CD4-positive, alpha-beta T cell treated with Interleukin-10 for 1 hour (primary cell): Measurements from ENCODE around the gene NT5C2.
A peak's percentile ranks its signal among the peaks of the same experiment; 100 is the strongest.
"Not testable (repeated sequence)": the region's sequence is repeated elsewhere in the genome, so short reads cannot be mapped to it uniquely, and the experiment has no call there.

Experiments
- DNase-seq: peaks from one replicate; pipeline ENCODE4 v3.0.0-alpha.2; 2020

The NT5C2 gene

GRCh38 chr10:103199488-103199887 lies 6.4 kb upstream of the NT5C2 start:
- no peak for DNase-seq

- DNase-seq, result no peak
Observed at GRCh38 chr10:103198648-103199047, 5.6 kb upstream of the NT5C2 start.

- DNase-seq, result no peak
Observed at GRCh38 chr10:103197903-103198302, 4.8 kb upstream of the NT5C2 start.

GRCh38 chr10:103197174-103197573 lies 4.1 kb upstream of the NT5C2 start:
- no peak for DNase-seq

- DNase-seq, result no peak
Observed at GRCh38 chr10:103196516-103196915, 3.4 kb upstream of the NT5C2 start.

GRCh38 chr10:103193820-103194529 lies 903 bp upstream of the NT5C2 start:
- no peak for DNase-seq

GRCh38 chr10:103192451-103193106 lies 493 bp downstream of the NT5C2 start:
- DNase-seq, result peak; percentile 64

- no peak for DNase-seq
Observed at GRCh38 chr10:103192089-103192450, 1.0 kb downstream of the NT5C2 start.

GRCh38 chr10:103191198-103191597 lies 1.9 kb downstream of the NT5C2 start:
- DNase-seq, result not testable (repeated sequence)

GRCh38 chr10:103188853-103189252 lies 4.2 kb downstream of the NT5C2 start:
- DNase-seq, result no peak

GRCh38 chr10:103186128-103186527 lies 6.9 kb downstream of the NT5C2 start:
- no peak for DNase-seq

- DNase-seq, result no peak
Observed at GRCh38 chr10:103184615-103185014, 8.5 kb downstream of the NT5C2 start.

- not testable (repeated sequence) for DNase-seq
Observed at GRCh38 chr10:103183991-103184451, 9.1 kb downstream of the NT5C2 start.

- DNase-seq, result no peak
Observed at GRCh38 chr10:103181244-103181643, 11.8 kb downstream of the NT5C2 start.

- no peak for DNase-seq
Observed at GRCh38 chr10:103180491-103180890, 12.6 kb downstream of the NT5C2 start.

GRCh38 chr10:103177123-103177522 lies 15.9 kb downstream of the NT5C2 start:
- no peak for DNase-seq

GRCh38 chr10:103175580-103176285 lies 17.3 kb downstream of the NT5C2 start:
- no peak for DNase-seq

GRCh38 chr10:103174324-103174723 lies 18.7 kb downstream of the NT5C2 start:
- DNase-seq, result not testable (repeated sequence)

GRCh38 chr10:103171278-103171677 lies 21.8 kb downstream of the NT5C2 start:
- DNase-seq, result no peak

- no peak for DNase-seq
Observed at GRCh38 chr10:103168438-103168837, 24.6 kb downstream of the NT5C2 start.

GRCh38 chr10:103167554-103167953 lies 25.5 kb downstream of the NT5C2 start:
- not testable (repeated sequence) for DNase-seq

GRCh38 chr10:103166523-103166922 lies 26.5 kb downstream of the NT5C2 start:
- no peak for DNase-seq

- DNase-seq, result not testable (repeated sequence)
Observed at GRCh38 chr10:103163766-103164403, 29.2 kb downstream of the NT5C2 start.
